B cell (primary cell): ENCODE results near the gene KIF4B. TPM values are rescaled to one million over a fixed set of nuclear protein-coding genes. Genes with fewer than 3 reads are reported as not detected.
"Not testable (repeated sequence)": the region's sequence is repeated elsewhere in the genome, so short reads cannot be mapped to it uniquely, and the experiment has no call there.

Experiments
- ATAC-seq: fragments of 200-7000 bp; cut with Tn5 transposase; one replicate; pipeline ENCODE4 v1.10.0; 2021; ENCODE audit warnings: low read depth, mild to moderate bottlenecking, moderate number of reproducible peaks, moderate library complexity
- CTCF ChIA-PET: fragments of 350-600 bp; sonication (Branson Sonifier 250); formaldehyde crosslinking; loops from one replicate; lab custom pipeline; 2021; ENCODE audit warnings: antibody characterized with exemption, inconsistent platforms; lab: Charles Lee
- POLR2A ChIA-PET: fragments of 350-600 bp; sonication (Branson Sonifier 250); formaldehyde crosslinking; loops from one replicate; lab custom pipeline; 2021; ENCODE audit warnings: antibody characterized with exemption; lab: Charles Lee
- DNase-seq: peaks from one replicate; pipeline ENCODE4 v3.0.0; 2013
- H2AFZ ChIP-seq: 2 replicates; pipeline ENCODE4 v1.6.1; 2012; ENCODE audit warnings: mild to moderate bottlenecking, low read depth, low read length; ENCODE audit not compliant: insufficient read depth, poor library complexity, severe bottlenecking
- H3K27ac ChIP-seq, 2 donors: 1 replicate in 1 of 2; 2 replicates in 1 of 2; pipeline ENCODE4 v1.5.1; 2012 to 2013; ENCODE audit warnings: low read length in 2 of 2, mild to moderate bottlenecking in 2 of 2, moderate library complexity in 1 of 2
- H3K27me3 ChIP-seq, 4 experiments: fragments of 200-600 bp in 1 of 4; sonication (generic) in 1 of 4; replicated peaks in 1 of 4; 1 replicate in 2 of 4; 2 replicates in 2 of 4; pipeline versions ENCODE4 v1.6.1 to v1.7.0; 2013 to 2016; ENCODE audit warnings: low read length in 3 of 4, mild to moderate bottlenecking in 2 of 4, mixed read lengths in 1 of 4, moderate library complexity in 1 of 4; ENCODE audit not compliant: insufficient read depth in 4 of 4, control insufficient read depth in 3 of 4; ENCODE audit errors: control extremely low read depth in 1 of 4
- H3K36me3 ChIP-seq, 2 experiments: replicated peaks in 1 of 2; 1 replicate in 1 of 2; 2 replicates in 1 of 2; pipeline versions ENCODE4 v1.6.1 to v1.7.1; 2013; ENCODE audit warnings: low read length in 1 of 2; ENCODE audit not compliant: insufficient read depth in 2 of 2, control insufficient read depth in 1 of 2; ENCODE audit errors: control extremely low read depth in 1 of 2, extremely low read depth in 1 of 2
- H3K4me1 ChIP-seq, 2 donors: fragments of 200-600 bp in 1 of 2; sonication (generic) in 1 of 2; 1 replicate in 1 of 2; 2 replicates in 1 of 2; pipeline versions ENCODE4 v1.5.1 to v1.6.1; 2013 to 2017; ENCODE audit warnings: low read length in 2 of 2; ENCODE audit not compliant: control insufficient read depth in 2 of 2, insufficient read depth in 2 of 2
- H3K4me2 ChIP-seq: replicated peaks from 2 replicates; pipeline ENCODE3; 2012; ENCODE audit warnings: mild to moderate bottlenecking, low read depth, low read length; ENCODE audit not compliant: poor library complexity, severe bottlenecking
- H3K4me3 ChIP-seq, 5 experiments: fragments of 200-600 bp in 1 of 5; sonication (generic) in 1 of 5; 1 replicate in 3 of 5; 2 replicates in 2 of 5; pipeline versions ENCODE4 v1.5.1 to v1.7.0; 2011 to 2016; ENCODE audit warnings: low read length in 4 of 5, mild to moderate bottlenecking in 4 of 5, low read depth in 2 of 5, control low read depth in 1 of 5, moderate library complexity in 1 of 5; ENCODE audit not compliant: insufficient read depth in 1 of 5; ENCODE audit errors: control extremely low read depth in 1 of 5, extremely low read depth in 1 of 5
- H3K79me2 ChIP-seq: fragments of 200-600 bp; sonication (generic); one replicate; pipeline ENCODE4 v1.6.0; 2016; ENCODE audit warnings: low read length; ENCODE audit not compliant: control insufficient read depth, insufficient read depth
- H3K9ac ChIP-seq: fragments of 200-600 bp; sonication (generic); 2 replicates; pipeline ENCODE4 v1.6.1; 2017; ENCODE audit warnings: mild to moderate bottlenecking, low read length, moderate library complexity
- H3K9me3 ChIP-seq, 3 donors: one replicate each; pipeline versions ENCODE4 v1.6.1 to v1.7.1; 2013; ENCODE audit warnings: low read length in 2 of 3; ENCODE audit not compliant: control insufficient read depth in 2 of 3, insufficient read depth in 1 of 3; ENCODE audit errors: control extremely low read depth in 1 of 3
- H4K20me1 ChIP-seq: 2 replicates; pipeline ENCODE4 v1.6.0; 2012; ENCODE audit warnings: mild to moderate bottlenecking, low read length; ENCODE audit not compliant: insufficient read depth, control insufficient read depth, poor library complexity, severe bottlenecking
- H3K27ac Mint-ChIP-seq: one replicate; pipeline ENCODE4 v1.8.0; 2021; ENCODE audit warnings: mixed read lengths
- H3K27me3 Mint-ChIP-seq: one replicate; pipeline ENCODE4 v1.8.0; 2021; ENCODE audit warnings: mixed read lengths
- H3K4me1 Mint-ChIP-seq: one replicate; pipeline ENCODE4 v1.8.0; 2021; ENCODE audit warnings: mixed read lengths
- H3K4me3 Mint-ChIP-seq: one replicate; pipeline ENCODE4 v1.8.0; 2021; ENCODE audit warnings: mixed read lengths
- H3K9me3 Mint-ChIP-seq: one replicate; pipeline ENCODE4 v1.8.0; 2022; ENCODE audit warnings: mixed read lengths; ENCODE audit not compliant: insufficient read depth
- EZH2 ChIP-seq: IDR thresholded peaks from 2 replicates; pipeline ENCODE4 v1.6.1; 2012; ENCODE audit warnings: borderline replicate concordance, low read depth, mild to moderate bottlenecking, moderate library complexity, low read length; ENCODE audit not compliant: insufficient read depth, poor library complexity, severe bottlenecking
- WGBS: methylation state at CpG from one replicate; pipeline ENCODE4 v1.1.5; 2013; ENCODE audit warnings: missing lambda C conversion rate; ENCODE audit not compliant: insufficient coverage; 5-methylcytosine and 5-hydroxymethylcytosine counted together
- intact Hi-C: fragments of 100-400 bp; cut with micrococcal nuclease; formaldehyde crosslinking; loops from one replicate; pipeline ENCODE4 v1.10.0; 2022
- polyA plus RNA-seq: library from polyadenylated mRNA; depleted of rRNA; stranded (reverse); fragments of >200 nt; gene quantifications from 2 replicates; pipeline ENCODE4 v1.2.3, GENCODE V29; 2012
- total RNA-seq, 2 donors: library from RNA; stranded (reverse); fragments of 120-200 nt in 1 of 2; gene quantifications; 1 replicate in 1 of 2; 2 replicates in 1 of 2; pipeline versions ENCODE4 v1.2.3 to v1.2.4, GENCODE V29; 2013 to 2022
- TF ChIP-seq, protein P1 (sequence below): fragments of 200-600 bp; IDR thresholded peaks from one replicate; pipeline ENCODE4 v1.8.0; 2022; ENCODE audit warnings: antibody characterized with exemption, mild to moderate bottlenecking

The KIF4B gene
- total and polyA plus RNA-seq, 2 donors (not counting 1 experiment from before 2014, with no cell fraction given): not detected

DNA sequence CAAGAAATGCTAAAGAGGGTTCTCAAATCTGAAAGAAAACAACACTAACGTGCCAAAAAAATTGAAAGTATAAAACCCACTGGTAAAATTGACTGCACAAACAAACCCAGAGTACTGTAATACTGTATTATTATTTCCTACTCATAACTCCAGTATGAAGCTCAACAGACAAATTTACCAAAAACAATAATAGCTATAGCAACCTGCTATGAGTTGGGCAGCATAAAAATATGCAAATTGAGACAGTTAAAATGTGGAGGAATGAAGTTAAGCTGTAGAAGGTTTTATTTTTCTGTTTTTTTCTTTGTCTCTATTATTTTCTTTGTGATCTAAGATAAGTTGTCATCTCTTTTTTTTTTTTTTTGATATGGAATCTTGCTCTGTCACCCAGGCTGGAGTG is 15.7 kb downstream of the KIF4B start:
- TF ChIP-seq, protein P1, sequence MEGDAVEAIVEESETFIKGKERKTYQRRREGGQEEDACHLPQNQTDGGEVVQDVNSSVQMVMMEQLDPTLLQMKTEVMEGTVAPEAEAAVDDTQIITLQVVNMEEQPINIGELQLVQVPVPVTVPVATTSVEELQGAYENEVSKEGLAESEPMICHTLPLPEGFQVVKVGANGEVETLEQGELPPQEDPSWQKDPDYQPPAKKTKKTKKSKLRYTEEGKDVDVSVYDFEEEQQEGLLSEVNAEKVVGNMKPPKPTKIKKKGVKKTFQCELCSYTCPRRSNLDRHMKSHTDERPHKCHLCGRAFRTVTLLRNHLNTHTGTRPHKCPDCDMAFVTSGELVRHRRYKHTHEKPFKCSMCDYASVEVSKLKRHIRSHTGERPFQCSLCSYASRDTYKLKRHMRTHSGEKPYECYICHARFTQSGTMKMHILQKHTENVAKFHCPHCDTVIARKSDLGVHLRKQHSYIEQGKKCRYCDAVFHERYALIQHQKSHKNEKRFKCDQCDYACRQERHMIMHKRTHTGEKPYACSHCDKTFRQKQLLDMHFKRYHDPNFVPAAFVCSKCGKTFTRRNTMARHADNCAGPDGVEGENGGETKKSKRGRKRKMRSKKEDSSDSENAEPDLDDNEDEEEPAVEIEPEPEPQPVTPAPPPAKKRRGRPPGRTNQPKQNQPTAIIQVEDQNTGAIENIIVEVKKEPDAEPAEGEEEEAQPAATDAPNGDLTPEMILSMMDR: no peak
- no peak for TF ChIP-seq EZH2
- Mint-ChIP-seq H3K4me1 (no peaks in the 10 kb centered on the region), H3K4me3 (no peak overlapping the region), H3K9me3 (peaks cover 4% of the 10 kb centered on the region), H3K27ac (no peak overlapping the region), H3K27me3 (peaks cover 19% of the 10 kb centered on the region)
- Histone ChIP-seq H4K20me1 (no peaks in the 10 kb centered on the region), H3K36me3 (no peaks in the 10 kb centered on the region), H3K9me3 (peaks cover 0 to 13% (median 2%) of the 10 kb centered on the region in 3 donors), H3K27me3 (no peaks in the 10 kb centered on the region), H3K79me2 (no peaks in the 10 kb centered on the region), H3K4me1 (no peaks in the 10 kb centered on the region), H3K9ac (no peak overlapping the region), H2AFZ (no peak overlapping the region), H3K4me2 (no peak overlapping the region), H3K4me3 (no peak overlapping the region), H3K27ac (no peak overlapping the region)
- CTCF ChIA-PET: no interaction called here
- POLR2A ChIA-PET: no interaction called here
- DNase-seq (no peak), ATAC-seq (no peak)
- WGBS: no CpG with 5 or more reads among the region's 1 CpG
- intact Hi-C loops: no loop called here

DNA sequence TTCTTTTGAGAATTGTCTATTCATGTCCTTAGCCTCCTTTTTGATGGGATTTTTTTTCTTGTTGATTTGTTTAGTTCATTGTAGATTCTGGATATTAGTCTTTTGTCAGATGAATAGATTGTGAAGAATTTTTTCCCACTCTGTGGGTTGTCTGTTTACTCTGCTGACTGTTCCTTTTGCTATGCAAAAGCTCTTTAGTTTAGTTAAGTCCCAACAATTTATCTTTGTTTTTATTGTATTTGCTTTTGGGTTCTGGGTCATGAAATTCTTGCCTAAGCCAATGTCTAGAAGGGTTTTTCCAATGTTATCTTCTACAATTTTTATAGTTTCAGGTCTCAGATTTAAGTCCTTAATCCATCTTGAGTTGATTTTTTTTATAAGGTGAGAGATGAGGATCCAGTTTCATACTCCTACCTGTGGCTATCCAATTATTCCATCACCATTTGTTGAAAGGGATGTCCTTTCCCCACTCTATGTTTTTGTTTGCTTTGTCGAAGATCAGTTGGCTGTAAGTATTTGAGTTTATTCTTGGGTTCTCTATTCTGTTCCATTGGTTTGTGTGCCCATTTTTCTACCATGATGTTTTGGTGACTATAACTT is 20.7 kb downstream of the KIF4B start:
- H3K4me3 Mint-ChIP-seq, H3K4me2 ChIP-seq, H3K4me1 ChIP-seq, H3K79me2 ChIP-seq, intact Hi-C loops, H3K27me3 ChIP-seq, H3K9ac ChIP-seq, DNase-seq, POLR2A ChIA-PET, H3K4me1 Mint-ChIP-seq, H3K4me3 ChIP-seq, H3K36me3 ChIP-seq, H3K9me3 Mint-ChIP-seq, CTCF ChIA-PET, ATAC-seq, H3K27ac ChIP-seq, H3K9me3 ChIP-seq, H4K20me1 ChIP-seq, H3K27ac Mint-ChIP-seq, H2AFZ ChIP-seq: not testable (repeated sequence)
- WGBS: no CpG with 5 or more reads among the region's 1 CpG
- peaks cover 13% of the 10 kb centered on the region for H3K27me3 Mint-ChIP-seq

DNA sequence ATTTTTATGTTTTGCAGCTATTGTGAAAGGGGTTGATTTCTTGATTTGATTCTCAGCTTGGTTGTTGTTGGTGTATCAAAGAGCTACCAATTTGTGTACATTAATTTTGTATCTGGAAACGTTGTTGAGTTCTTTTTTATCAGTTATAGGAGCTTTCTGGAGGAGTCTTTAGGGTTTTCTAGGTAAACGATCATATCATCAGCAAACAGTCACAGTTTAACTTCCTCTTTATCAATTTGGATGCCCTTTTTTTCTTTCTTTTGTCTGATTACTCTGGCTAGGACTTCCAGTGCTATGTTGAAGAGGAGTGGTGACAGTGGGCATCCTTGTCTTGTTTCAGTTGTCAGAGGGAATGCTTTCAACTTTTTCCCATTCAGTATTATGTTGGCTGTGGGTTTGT is 21.5 kb downstream of the KIF4B start:
- DNase-seq, ATAC-seq, H2AFZ ChIP-seq, H3K9ac ChIP-seq, H3K79me2 ChIP-seq, intact Hi-C loops, H3K27ac ChIP-seq, H3K36me3 ChIP-seq, H4K20me1 ChIP-seq, H3K4me1 ChIP-seq, H3K4me3 Mint-ChIP-seq, CTCF ChIA-PET, H3K9me3 Mint-ChIP-seq, H3K4me1 Mint-ChIP-seq, H3K4me2 ChIP-seq, H3K4me3 ChIP-seq, H3K9me3 ChIP-seq, POLR2A ChIA-PET, H3K27me3 ChIP-seq, H3K27ac Mint-ChIP-seq: not testable (repeated sequence)
- WGBS: no CpG with 5 or more reads among the region's 2 CpGs
- peaks cover 16% of the 10 kb centered on the region for H3K27me3 Mint-ChIP-seq
